ENCODE results near the gene TTBK1.

DNA sequence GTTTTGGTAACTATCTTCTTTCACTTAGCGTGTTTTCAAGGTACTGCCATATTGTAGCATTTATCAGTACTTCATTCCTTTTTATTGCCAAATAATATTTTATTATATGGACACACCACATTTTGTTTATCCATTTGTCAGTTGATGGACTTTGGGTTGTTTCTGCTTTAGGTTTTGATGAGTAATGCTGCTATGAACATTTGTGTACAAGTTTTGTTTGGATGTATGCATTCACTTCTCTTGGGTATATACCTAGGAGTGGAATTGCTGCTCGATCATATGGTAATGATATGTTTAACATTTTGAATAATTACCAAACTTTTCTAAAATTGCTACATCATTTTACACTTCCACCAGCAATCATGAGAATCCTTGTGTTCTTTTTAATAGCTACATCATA lies 48.4 kb downstream of the TTBK1 start:
- TF ChIP-seq POLR2A (IDR thresholded peaks at IDR 0.05) (no peak), POLR2AphosphoS5 (IDR thresholded peaks at IDR 0.05) (no peak)
- TF ChIP-seq, protein P1, sequence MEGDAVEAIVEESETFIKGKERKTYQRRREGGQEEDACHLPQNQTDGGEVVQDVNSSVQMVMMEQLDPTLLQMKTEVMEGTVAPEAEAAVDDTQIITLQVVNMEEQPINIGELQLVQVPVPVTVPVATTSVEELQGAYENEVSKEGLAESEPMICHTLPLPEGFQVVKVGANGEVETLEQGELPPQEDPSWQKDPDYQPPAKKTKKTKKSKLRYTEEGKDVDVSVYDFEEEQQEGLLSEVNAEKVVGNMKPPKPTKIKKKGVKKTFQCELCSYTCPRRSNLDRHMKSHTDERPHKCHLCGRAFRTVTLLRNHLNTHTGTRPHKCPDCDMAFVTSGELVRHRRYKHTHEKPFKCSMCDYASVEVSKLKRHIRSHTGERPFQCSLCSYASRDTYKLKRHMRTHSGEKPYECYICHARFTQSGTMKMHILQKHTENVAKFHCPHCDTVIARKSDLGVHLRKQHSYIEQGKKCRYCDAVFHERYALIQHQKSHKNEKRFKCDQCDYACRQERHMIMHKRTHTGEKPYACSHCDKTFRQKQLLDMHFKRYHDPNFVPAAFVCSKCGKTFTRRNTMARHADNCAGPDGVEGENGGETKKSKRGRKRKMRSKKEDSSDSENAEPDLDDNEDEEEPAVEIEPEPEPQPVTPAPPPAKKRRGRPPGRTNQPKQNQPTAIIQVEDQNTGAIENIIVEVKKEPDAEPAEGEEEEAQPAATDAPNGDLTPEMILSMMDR (IDR thresholded peaks at IDR 0.05): no peak

All from upper lobe of left lung (tissue), 4 donors.